ENCODE measurements around the gene TNFRSF18.
"Not testable (repeated sequence)": the region's sequence is repeated elsewhere in the genome, so short reads cannot be mapped to it uniquely, and the experiment has no call there.

The TNFRSF18 gene

GRCh38 chr1:1195726-1196125, 10.7 kb downstream of the TNFRSF18 start:
- not testable (repeated sequence) for DNase-seq

- DNase-seq, result no peak
These were observed 11.7 kb downstream of the TNFRSF18 start for GRCh38 chr1:1194723-1195122.

- DNase-seq, result no peak
These were observed 14.7 kb downstream of the TNFRSF18 start for GRCh38 chr1:1191734-1192133.

- no peak for DNase-seq
These were observed 17.3 kb downstream of the TNFRSF18 start for GRCh38 chr1:1189111-1189510.

GRCh38 chr1:1187938-1188337, 18.5 kb downstream of the TNFRSF18 start:
- DNase-seq, result no peak

GRCh38 chr1:1185101-1185765, 21.2 kb downstream of the TNFRSF18 start:
- no peak for DNase-seq

GRCh38 chr1:1183833-1184775, 22.3 kb downstream of the TNFRSF18 start:
- DNase-seq, result no peak

GRCh38 chr1:1183221-1183747, 23.1 kb downstream of the TNFRSF18 start:
- no peak for DNase-seq

- no peak for DNase-seq
These were observed 23.7 kb downstream of the TNFRSF18 start for GRCh38 chr1:1182491-1183220.

GRCh38 chr1:1181938-1182410, 24.4 kb downstream of the TNFRSF18 start:
- no peak for DNase-seq

- no peak for DNase-seq
These were observed 25.1 kb downstream of the TNFRSF18 start for GRCh38 chr1:1181129-1181937.

- no peak for DNase-seq
These were observed 26.2 kb downstream of the TNFRSF18 start for GRCh38 chr1:1179983-1180861.

- no peak for DNase-seq
These were observed 26.9 kb downstream of the TNFRSF18 start for GRCh38 chr1:1179346-1179982.

- DNase-seq, result no peak
These were observed 27.5 kb downstream of the TNFRSF18 start for GRCh38 chr1:1178794-1179331.

GRCh38 chr1:1177452-1178206, 28.8 kb downstream of the TNFRSF18 start:
- no peak for DNase-seq

GRCh38 chr1:1176931-1177330, 29.5 kb downstream of the TNFRSF18 start:
- no peak for DNase-seq

GRCh38 chr1:1176063-1176761, 30.2 kb downstream of the TNFRSF18 start:
- peak; percentile 69 for DNase-seq

- peak; percentile 77 for DNase-seq
These were observed 30.9 kb downstream of the TNFRSF18 start for GRCh38 chr1:1175221-1176062.
